Psoas muscle (tissue), 8 donors: ENCODE data around the gene SLC25A25. TPM values are rescaled to one million over a fixed set of nuclear protein-coding genes. Genes with fewer than 3 reads are reported as not detected.

ENCODE experiments used
- ATAC-seq, 4 donors: fragments of 200-7000 bp; cut with Tn5 transposase; one replicate each; pipeline ENCODE4 v1.9.1; 2020; ENCODE audit warnings: moderate library complexity in 3 of 4, mild to moderate bottlenecking in 2 of 4
- DNase-seq, 2 donors: peaks; one replicate each; pipeline ENCODE4 v3.0.0-alpha.2; 2020
- H3K27ac ChIP-seq: fragments of 200-600 bp; one replicate; pipeline ENCODE4 v1.8.0; 2022
- H3K27me3 ChIP-seq, 3 donors: fragments of 200-600 bp in 1 of 3; one replicate each; pipeline versions ENCODE4 v1.6.1 to v1.8.0; 2013 to 2022; ENCODE audit warnings: low read length in 2 of 3, mild to moderate bottlenecking in 2 of 3, moderate library complexity in 1 of 3; ENCODE audit not compliant: insufficient read depth in 3 of 3
- H3K36me3 ChIP-seq, 2 donors: fragments of 200-600 bp in 1 of 2; one replicate each; pipeline versions ENCODE4 v1.6.1 to v1.8.0; 2013 to 2022; ENCODE audit warnings: low read depth in 1 of 2, mild to moderate bottlenecking in 1 of 2, moderate library complexity in 1 of 2; ENCODE audit not compliant: insufficient read depth in 1 of 2
- H3K4me1 ChIP-seq: fragments of 200-600 bp; one replicate; pipeline ENCODE4 v1.8.0; 2022
- H3K4me3 ChIP-seq: fragments of 200-600 bp; one replicate; pipeline ENCODE4 v1.8.0; 2022; ENCODE audit warnings: mild to moderate bottlenecking
- H3K9me3 ChIP-seq: fragments of 200-600 bp; one replicate; pipeline ENCODE4 v1.8.0; 2022
- WGBS, 3 donors: extraction: QIAGEN DNeasy Blood & Tissue Kit; methylation state at CpG; one replicate each; pipeline versions ENCODE4 v1.1.6 to v1.1.7; 2013; 5-methylcytosine and 5-hydroxymethylcytosine counted together
- intact Hi-C, 2 donors: fragments of 100-400 bp; cut with DNase I; formaldehyde crosslinking; loops; one replicate each; pipeline versions ENCODE4 v1.11.0 to v1.14.2; 2022
- polyA plus RNA-seq, 3 donors: library from polyadenylated mRNA; stranded (reverse); fragments of 200-250 nt; gene quantifications; one replicate each; pipeline ENCODE4 v1.2.3, GENCODE V29; 2013
- total RNA-seq, 4 donors: library from RNA; stranded (reverse); fragmentation: NEBNext Ultra II Directional in 2 of 4; extraction: Animal tissue kit (Norgen Biotek cat#: 25700) in 2 of 4; gene quantifications; one replicate each; pipeline versions ENCODE4 v1.2.1 to v1.2.4, GENCODE V29; 2021 to 2023
- TF ChIP-seq, protein P1 (sequence below): fragments of 200-600 bp; IDR thresholded peaks from one replicate; pipeline ENCODE4 v1.8.0; 2022; ENCODE audit warnings: antibody characterized with exemption
- donor health status: healthy with polysubstance abuse.
- donor health status: DM: no; HTN: no; CAD: no; lungs with moderate emphysema.
- donor health status: Bipolar disorder and iron deficiency.
- donor health status: healthy.
- donor health status: DM: yes; HTN: yes; CAD: no.
- donor health status: DM: no; HTN: no; CAD: no.
- donor health status: DM: no; HTN: no; CAD: no.
- donor health status: DM: yes; HTN: yes; CAD: no.

Gene SLC25A25
- total and polyA plus RNA-seq, 7 donors = 3.6 to 50.3 (median 10.6) TPM

DNA sequence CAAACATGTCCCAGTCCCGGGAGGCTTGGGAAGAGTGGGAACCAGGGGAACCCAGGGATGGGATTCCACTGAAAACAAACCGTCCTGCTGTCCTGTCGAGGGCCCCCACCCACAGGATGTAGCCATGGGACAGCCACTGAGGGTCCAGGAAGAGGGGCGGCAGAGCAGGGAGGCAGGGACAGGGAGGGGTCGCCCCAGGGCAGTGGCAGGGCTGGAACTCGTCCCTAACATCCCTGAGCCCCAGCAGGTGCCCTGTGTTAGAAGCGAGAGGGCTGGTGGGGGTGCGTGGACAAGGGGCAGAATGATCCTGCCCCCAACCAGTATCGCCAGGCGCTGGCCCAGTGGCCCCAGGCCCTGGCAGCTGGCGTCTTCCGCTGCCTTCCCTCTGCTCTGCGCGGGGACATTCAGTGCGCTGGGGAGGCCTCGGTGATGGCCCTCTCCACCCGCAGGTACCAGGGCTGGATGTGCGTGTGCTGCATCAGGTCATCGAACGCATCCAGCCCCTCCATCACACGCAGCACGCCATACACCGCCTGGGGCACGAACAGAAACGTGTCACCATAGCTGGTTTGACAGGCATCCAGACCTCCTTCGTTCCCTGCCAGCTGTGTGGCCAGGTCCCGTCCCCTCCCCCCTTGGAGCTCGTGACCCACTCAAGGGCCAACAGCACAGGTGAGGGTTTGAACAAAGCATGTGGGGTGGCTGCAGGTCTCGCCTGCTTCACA lies 52.9 kb downstream of the SLC25A25 start:
- Histone ChIP-seq H3K27me3 (no peaks in the 10 kb centered on the region), H3K4me3 (no peak overlapping the region), H3K27ac (no peak overlapping the region), H3K9me3 (no peaks in the 10 kb centered on the region), H3K4me1 (peaks cover 12% of the 10 kb centered on the region), H3K36me3 (peaks cover 0 to 58% of the 10 kb centered on the region in 2 donors)
- DNase-seq (peak; percentile 9 to 54), ATAC-seq (peak in 1 of 4 donors; percentile 9)
- 70 to 78% (median 73%) methylated on average over 27 to 29 of the region's 29 CpGs for WGBS, 3 donors
- TF ChIP-seq, protein P1, sequence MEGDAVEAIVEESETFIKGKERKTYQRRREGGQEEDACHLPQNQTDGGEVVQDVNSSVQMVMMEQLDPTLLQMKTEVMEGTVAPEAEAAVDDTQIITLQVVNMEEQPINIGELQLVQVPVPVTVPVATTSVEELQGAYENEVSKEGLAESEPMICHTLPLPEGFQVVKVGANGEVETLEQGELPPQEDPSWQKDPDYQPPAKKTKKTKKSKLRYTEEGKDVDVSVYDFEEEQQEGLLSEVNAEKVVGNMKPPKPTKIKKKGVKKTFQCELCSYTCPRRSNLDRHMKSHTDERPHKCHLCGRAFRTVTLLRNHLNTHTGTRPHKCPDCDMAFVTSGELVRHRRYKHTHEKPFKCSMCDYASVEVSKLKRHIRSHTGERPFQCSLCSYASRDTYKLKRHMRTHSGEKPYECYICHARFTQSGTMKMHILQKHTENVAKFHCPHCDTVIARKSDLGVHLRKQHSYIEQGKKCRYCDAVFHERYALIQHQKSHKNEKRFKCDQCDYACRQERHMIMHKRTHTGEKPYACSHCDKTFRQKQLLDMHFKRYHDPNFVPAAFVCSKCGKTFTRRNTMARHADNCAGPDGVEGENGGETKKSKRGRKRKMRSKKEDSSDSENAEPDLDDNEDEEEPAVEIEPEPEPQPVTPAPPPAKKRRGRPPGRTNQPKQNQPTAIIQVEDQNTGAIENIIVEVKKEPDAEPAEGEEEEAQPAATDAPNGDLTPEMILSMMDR = no peak
- intact Hi-C loops = no loop called here

- Histone ChIP-seq H3K9me3 (no peaks in the 10 kb centered on the region), H3K4me1 (peaks cover 18% of the 10 kb centered on the region), H3K4me3 (no peak overlapping the region), H3K27me3 (no peaks in the 10 kb centered on the region), H3K36me3 (peaks cover 0 to 59% of the 10 kb centered on the region in 2 donors), H3K27ac (no peak overlapping the region)
- intact Hi-C loops = no loop called here
- TF ChIP-seq, protein P1 = no peak
- 92 to 96% (median 93%) methylated on average over 5 of the region's 5 CpGs for WGBS, 3 donors
- DNase-seq (peak in 1 of 2 donors; percentile 0), ATAC-seq (no peak)
These were observed 53.4 kb downstream of the SLC25A25 start for GRCh38 chr9:128121466-128121810.

- H3K9me3 ChIP-seq = no peaks in the 10 kb centered on the region
- no peak overlapping the region for H3K27ac ChIP-seq
- no peak overlapping the region for H3K4me3 ChIP-seq
- TF ChIP-seq, protein P1 = no peak
- DNase-seq (peak; percentile 10 to 46), ATAC-seq (no peak)
- no peaks in the 10 kb centered on the region for H3K27me3 ChIP-seq
- peaks cover 23% of the 10 kb centered on the region for H3K4me1 ChIP-seq
- H3K36me3 ChIP-seq = peaks cover 0 to 59% of the 10 kb centered on the region in 2 donors
- WGBS, 3 donors = 77 to 88% (median 80%) methylated on average over 27 of the region's 27 CpGs
- intact Hi-C loops = no loop called here
These were observed 54.1 kb downstream of the SLC25A25 start for GRCh38 chr9:128121924-128122808.

GRCh38 chr9:128122809-128123175 lies 54.8 kb downstream of the SLC25A25 start:
- Histone ChIP-seq H3K36me3 (peaks cover 0 to 59% of the 10 kb centered on the region in 2 donors), H3K9me3 (no peaks in the 10 kb centered on the region), H3K4me3 (no peak overlapping the region), H3K27ac (no peak overlapping the region), H3K27me3 (no peaks in the 10 kb centered on the region), H3K4me1 (peaks cover 23% of the 10 kb centered on the region)
- DNase-seq (peak; percentile 10 to 41), ATAC-seq (no peak)
- TF ChIP-seq, protein P1 = no peak
- intact Hi-C loops = no loop called here
- 91 to 94% (median 93%) methylated on average over 24 of the region's 24 CpGs for WGBS, 3 donors
